HuH-7 (cell line): ENCODE data around the gene ZMAT5.

Experiments
- DNase-seq: peaks from one replicate; pipeline ENCODE4 v3.0.0; 2011; ENCODE audit warnings: low spot score

The ZMAT5 gene

GRCh38 chr22:29706486-29706885, 60.3 kb downstream of the ZMAT5 start:
- DNase-seq, result no peak

- DNase-seq, result no peak
Measured at GRCh38 chr22:29705651-29706050, 61.2 kb downstream of the ZMAT5 start.

GRCh38 chr22:29704528-29705285, 62.1 kb downstream of the ZMAT5 start:
- peak; percentile 74 for DNase-seq

- DNase-seq, result no peak
Measured at GRCh38 chr22:29703569-29704195, 63.1 kb downstream of the ZMAT5 start.

- DNase-seq, result no peak
Measured at GRCh38 chr22:29702931-29703501, 63.8 kb downstream of the ZMAT5 start.

GRCh38 chr22:29702000-29702930, 64.5 kb downstream of the ZMAT5 start:
- no peak for DNase-seq

- DNase-seq, result no peak
Measured at GRCh38 chr22:29701155-29701999, 65.4 kb downstream of the ZMAT5 start.

GRCh38 chr22:29700900-29701154, 66.0 kb downstream of the ZMAT5 start:
- DNase-seq, result no peak

GRCh38 chr22:29700206-29700899, 66.5 kb downstream of the ZMAT5 start:
- DNase-seq, result no peak

GRCh38 chr22:29697853-29698598, 68.8 kb downstream of the ZMAT5 start:
- no peak for DNase-seq

- no peak for DNase-seq
Measured at GRCh38 chr22:29695129-29695926, 71.5 kb downstream of the ZMAT5 start.

- no peak for DNase-seq
Measured at GRCh38 chr22:29693671-29694070, 73.1 kb downstream of the ZMAT5 start.

- no peak for DNase-seq
Measured at GRCh38 chr22:29693161-29693560, 73.6 kb downstream of the ZMAT5 start.

GRCh38 chr22:29692327-29692640, 74.5 kb downstream of the ZMAT5 start:
- DNase-seq, result no peak

- DNase-seq, result no peak
Measured at GRCh38 chr22:29691636-29692326, 75.0 kb downstream of the ZMAT5 start.

- no peak for DNase-seq
Measured at GRCh38 chr22:29690476-29690875, 76.3 kb downstream of the ZMAT5 start.

GRCh38 chr22:29689880-29690213, 77.0 kb downstream of the ZMAT5 start:
- peak; percentile 94 for DNase-seq

GRCh38 chr22:29689206-29689879, 77.5 kb downstream of the ZMAT5 start:
- no peak for DNase-seq

- DNase-seq, result no peak
Measured at GRCh38 chr22:29684244-29684643, 82.6 kb downstream of the ZMAT5 start.
